Stomach smooth muscle (tissue), 2 donors: ENCODE data around the gene FNDC3B.

Source experiments
- H3K27ac ChIP-seq: one replicate; pipeline ENCODE4 v1.7.0; 2013; ENCODE audit warnings: mild to moderate bottlenecking, low read length, inconsistent platforms
- H3K27me3 ChIP-seq, 2 donors: one replicate each; pipeline ENCODE4 v1.7.0; 2013; ENCODE audit warnings: low read length in 2 of 2; ENCODE audit not compliant: insufficient read depth in 2 of 2, control insufficient read depth in 1 of 2
- H3K36me3 ChIP-seq, 2 donors: one replicate each; pipeline ENCODE4 v1.7.0; 2013; ENCODE audit warnings: low read length in 2 of 2; ENCODE audit not compliant: control insufficient read depth in 2 of 2, insufficient read depth in 2 of 2
- H3K4me1 ChIP-seq: one replicate; pipeline ENCODE4 v1.7.0; 2013; ENCODE audit warnings: low read length; ENCODE audit not compliant: control insufficient read depth, insufficient read depth
- H3K4me3 ChIP-seq, 2 donors: one replicate each; pipeline ENCODE4 v1.7.0; 2013; ENCODE audit warnings: low read length in 2 of 2
- H3K9ac ChIP-seq, 2 donors: one replicate each; pipeline ENCODE4 v1.7.0; 2013; ENCODE audit warnings: low read length in 2 of 2, mild to moderate bottlenecking in 1 of 2
- H3K9me3 ChIP-seq, 2 donors: one replicate each; pipeline ENCODE4 v1.7.0; 2013; ENCODE audit warnings: low read length in 2 of 2; ENCODE audit not compliant: control insufficient read depth in 2 of 2
- donor health status: healthy.
- donor health status: Pancreatic carcinoma.

The FNDC3B gene

GRCh38 chr3:172370419-172370818 is 331.0 kb downstream of the FNDC3B start:
- Histone ChIP-seq H3K4me3 (no peak overlapping the region), H3K4me1 (no peaks in the 10 kb centered on the region), H3K36me3 (peaks cover 17 to 22% of the 10 kb centered on the region in 2 donors)

GRCh38 chr3:172371544-172371943 is 332.2 kb downstream of the FNDC3B start:
- H3K4me1 ChIP-seq = no peaks in the 10 kb centered on the region
- H3K36me3 ChIP-seq = peaks cover 17 to 22% of the 10 kb centered on the region in 2 donors
- H3K9ac ChIP-seq = no peak overlapping the region

More at GRCh38 chr3:172370419-172370818, 331.0 kb downstream of the FNDC3B start:
- H3K9ac ChIP-seq = no peak overlapping the region
- H3K27ac ChIP-seq = no peak overlapping the region
- no peaks in the 10 kb centered on the region for H3K27me3 ChIP-seq
- H3K9me3 ChIP-seq = no peaks in the 10 kb centered on the region

GRCh38 chr3:172372895-172373294 is 333.5 kb downstream of the FNDC3B start:
- Histone ChIP-seq H3K36me3 (peaks cover 18% of the 10 kb centered on the region in 2 donors), H3K27me3 (no peaks in the 10 kb centered on the region), H3K4me1 (no peaks in the 10 kb centered on the region), H3K9ac (no peak overlapping the region), H3K4me3 (no peak overlapping the region), H3K27ac (no peak overlapping the region), H3K9me3 (no peaks in the 10 kb centered on the region)

More at GRCh38 chr3:172371544-172371943, 332.2 kb downstream of the FNDC3B start:
- no peaks in the 10 kb centered on the region for H3K27me3 ChIP-seq
- H3K9me3 ChIP-seq = no peaks in the 10 kb centered on the region
- no peak overlapping the region for H3K4me3 ChIP-seq
- no peak overlapping the region for H3K27ac ChIP-seq

- H3K27ac ChIP-seq = no peak overlapping the region
- H3K4me3 ChIP-seq = no peak overlapping the region
- H3K9ac ChIP-seq = no peak overlapping the region
- no peaks in the 10 kb centered on the region for H3K27me3 ChIP-seq
- peaks cover 21 to 28% of the 10 kb centered on the region in 2 donors for H3K36me3 ChIP-seq
- no peaks in the 10 kb centered on the region for H3K4me1 ChIP-seq
- H3K9me3 ChIP-seq = no peaks in the 10 kb centered on the region
These were observed 334.5 kb downstream of the FNDC3B start for GRCh38 chr3:172373912-172374311.

- H3K4me1 ChIP-seq = no peaks in the 10 kb centered on the region
- no peak overlapping the region for H3K27ac ChIP-seq
- no peak overlapping the region for H3K4me3 ChIP-seq
- peaks cover 31 to 39% of the 10 kb centered on the region in 2 donors for H3K36me3 ChIP-seq
- H3K9me3 ChIP-seq = peaks cover 2 to 6% of the 10 kb centered on the region in 2 donors
- no peaks in the 10 kb centered on the region for H3K27me3 ChIP-seq
- H3K9ac ChIP-seq = no peak overlapping the region
These were observed 335.9 kb downstream of the FNDC3B start for GRCh38 chr3:172375206-172375850.

- H3K9ac ChIP-seq = no peak overlapping the region
- no peak overlapping the region for H3K27ac ChIP-seq
- H3K9me3 ChIP-seq = peaks cover 2 to 6% of the 10 kb centered on the region in 2 donors
- H3K27me3 ChIP-seq = no peaks in the 10 kb centered on the region
- peaks cover 29 to 48% of the 10 kb centered on the region in 2 donors for H3K36me3 ChIP-seq
- H3K4me1 ChIP-seq = no peaks in the 10 kb centered on the region
- no peak overlapping the region for H3K4me3 ChIP-seq
These were observed 337.0 kb downstream of the FNDC3B start for GRCh38 chr3:172376402-172376801.

- no peak overlapping the region for H3K9ac ChIP-seq
- H3K4me3 ChIP-seq = no peak overlapping the region
- no peak overlapping the region for H3K27ac ChIP-seq
- H3K27me3 ChIP-seq = no peaks in the 10 kb centered on the region
- H3K4me1 ChIP-seq = no peaks in the 10 kb centered on the region
- H3K36me3 ChIP-seq = peaks cover 29 to 43% of the 10 kb centered on the region in 2 donors
- H3K9me3 ChIP-seq = peaks cover 2 to 6% of the 10 kb centered on the region in 2 donors
These were observed 337.5 kb downstream of the FNDC3B start for GRCh38 chr3:172376881-172377280.

- Histone ChIP-seq H3K27me3 (no peaks in the 10 kb centered on the region), H3K36me3 (peaks cover 21 to 31% of the 10 kb centered on the region in 2 donors), H3K9ac (no peak overlapping the region), H3K9me3 (peaks cover 2 to 6% of the 10 kb centered on the region in 2 donors), H3K27ac (no peak overlapping the region), H3K4me3 (no peak overlapping the region), H3K4me1 (no peaks in the 10 kb centered on the region)
These were observed 339.1 kb downstream of the FNDC3B start for GRCh38 chr3:172378439-172378838.

GRCh38 chr3:172379372-172379771 is 340.0 kb downstream of the FNDC3B start:
- no peak overlapping the region for H3K4me3 ChIP-seq
- H3K36me3 ChIP-seq = peaks cover 21 to 31% of the 10 kb centered on the region in 2 donors
- H3K27me3 ChIP-seq = no peaks in the 10 kb centered on the region
- no peak overlapping the region for H3K9ac ChIP-seq
- peaks cover 2 to 6% of the 10 kb centered on the region in 2 donors for H3K9me3 ChIP-seq
- H3K27ac ChIP-seq = no peak overlapping the region
- H3K4me1 ChIP-seq = no peaks in the 10 kb centered on the region

- Histone ChIP-seq H3K27me3 (no peaks in the 10 kb centered on the region), H3K9me3 (peaks cover 2 to 6% of the 10 kb centered on the region in 2 donors), H3K9ac (no peak overlapping the region), H3K27ac (no peak overlapping the region), H3K4me3 (no peak overlapping the region), H3K4me1 (no peaks in the 10 kb centered on the region), H3K36me3 (peaks cover 21 to 31% of the 10 kb centered on the region in 2 donors)
These were observed 341.3 kb downstream of the FNDC3B start for GRCh38 chr3:172380632-172381031.

GRCh38 chr3:172383306-172383796 is 344.0 kb downstream of the FNDC3B start:
- no peak overlapping the region for H3K4me3 ChIP-seq
- H3K36me3 ChIP-seq = peaks cover 21 to 25% of the 10 kb centered on the region in 2 donors
- H3K27ac ChIP-seq = no peak overlapping the region
- peaks cover 2 to 6% of the 10 kb centered on the region in 2 donors for H3K9me3 ChIP-seq
- H3K9ac ChIP-seq = no peak overlapping the region
- no peaks in the 10 kb centered on the region for H3K27me3 ChIP-seq
- no peaks in the 10 kb centered on the region for H3K4me1 ChIP-seq
